ENCODE results near the gene SLC38A2.

DNA sequence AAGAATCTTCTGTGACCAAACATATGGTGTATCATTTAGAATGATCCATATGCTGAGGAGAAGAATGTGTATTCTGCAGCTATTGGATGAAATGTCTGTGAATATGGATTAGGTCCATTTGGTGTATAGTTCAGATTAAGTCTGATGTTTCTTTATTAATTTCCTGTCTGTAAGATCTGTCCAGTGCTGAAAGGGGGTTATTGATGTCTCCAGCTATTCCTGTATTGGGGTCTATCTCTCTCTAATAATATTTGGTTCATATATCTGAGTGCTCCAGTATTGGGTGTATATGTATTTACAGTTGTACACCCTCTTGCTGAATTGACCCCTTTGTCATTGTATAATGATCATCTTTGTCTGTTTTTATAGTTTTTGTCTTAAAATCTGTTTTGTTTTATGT lies 33.5 kb downstream of the SLC38A2 start:
- TF ChIP-seq, protein P1, sequence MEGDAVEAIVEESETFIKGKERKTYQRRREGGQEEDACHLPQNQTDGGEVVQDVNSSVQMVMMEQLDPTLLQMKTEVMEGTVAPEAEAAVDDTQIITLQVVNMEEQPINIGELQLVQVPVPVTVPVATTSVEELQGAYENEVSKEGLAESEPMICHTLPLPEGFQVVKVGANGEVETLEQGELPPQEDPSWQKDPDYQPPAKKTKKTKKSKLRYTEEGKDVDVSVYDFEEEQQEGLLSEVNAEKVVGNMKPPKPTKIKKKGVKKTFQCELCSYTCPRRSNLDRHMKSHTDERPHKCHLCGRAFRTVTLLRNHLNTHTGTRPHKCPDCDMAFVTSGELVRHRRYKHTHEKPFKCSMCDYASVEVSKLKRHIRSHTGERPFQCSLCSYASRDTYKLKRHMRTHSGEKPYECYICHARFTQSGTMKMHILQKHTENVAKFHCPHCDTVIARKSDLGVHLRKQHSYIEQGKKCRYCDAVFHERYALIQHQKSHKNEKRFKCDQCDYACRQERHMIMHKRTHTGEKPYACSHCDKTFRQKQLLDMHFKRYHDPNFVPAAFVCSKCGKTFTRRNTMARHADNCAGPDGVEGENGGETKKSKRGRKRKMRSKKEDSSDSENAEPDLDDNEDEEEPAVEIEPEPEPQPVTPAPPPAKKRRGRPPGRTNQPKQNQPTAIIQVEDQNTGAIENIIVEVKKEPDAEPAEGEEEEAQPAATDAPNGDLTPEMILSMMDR (IDR thresholded peaks at IDR 0.05): no peak
- TF ChIP-seq POLR2A (IDR thresholded peaks at IDR 0.05): no peak
- no peak for TF ChIP-seq EP300 (IDR thresholded peaks at IDR 0.05)

Measured in tibial nerve (tissue), 4 donors.